AG09309 (cell line): ENCODE results near the gene CFAP52.

Experiments
- DNase-seq: peaks from one replicate; pipeline ENCODE4 v3.0.0-alpha.2; 2010; ENCODE audit warnings: low read depth
- H3K4me3 ChIP-seq: 2 replicates; pipeline ENCODE4 v1.5.1; 2011; ENCODE audit warnings: mild to moderate bottlenecking, low read depth, low read length, moderate library complexity; ENCODE audit not compliant: control insufficient read depth
- CTCF ChIP-seq: IDR thresholded peaks from 2 replicates; pipeline ENCODE4 v1.5.1; 2011; ENCODE audit warnings: mild to moderate bottlenecking, low read depth, low read length, inconsistent platforms; ENCODE audit not compliant: insufficient read depth, control insufficient read depth; ENCODE audit errors: missing control alignments

The CFAP52 gene

GRCh38 chr17:9684955-9685621, 108.6 kb downstream of the CFAP52 start:
- no peak for DNase-seq
- TF ChIP-seq CTCF, result no peak
- H3K4me3 ChIP-seq, result no peak overlapping the region
